Stimulated activated naive CD4-positive, alpha-beta T cell (primary cell): ENCODE data around the gene DNER.
"Not testable (repeated sequence)": the region's sequence is repeated elsewhere in the genome, so short reads cannot be mapped to it uniquely, and the experiment has no call there.

Experiments
- DNase-seq, 6 experiments: peaks; one replicate each; lab custom pipeline; 2025; lab: John Stamatoyannopoulos, UW

DNER gene, protein sequence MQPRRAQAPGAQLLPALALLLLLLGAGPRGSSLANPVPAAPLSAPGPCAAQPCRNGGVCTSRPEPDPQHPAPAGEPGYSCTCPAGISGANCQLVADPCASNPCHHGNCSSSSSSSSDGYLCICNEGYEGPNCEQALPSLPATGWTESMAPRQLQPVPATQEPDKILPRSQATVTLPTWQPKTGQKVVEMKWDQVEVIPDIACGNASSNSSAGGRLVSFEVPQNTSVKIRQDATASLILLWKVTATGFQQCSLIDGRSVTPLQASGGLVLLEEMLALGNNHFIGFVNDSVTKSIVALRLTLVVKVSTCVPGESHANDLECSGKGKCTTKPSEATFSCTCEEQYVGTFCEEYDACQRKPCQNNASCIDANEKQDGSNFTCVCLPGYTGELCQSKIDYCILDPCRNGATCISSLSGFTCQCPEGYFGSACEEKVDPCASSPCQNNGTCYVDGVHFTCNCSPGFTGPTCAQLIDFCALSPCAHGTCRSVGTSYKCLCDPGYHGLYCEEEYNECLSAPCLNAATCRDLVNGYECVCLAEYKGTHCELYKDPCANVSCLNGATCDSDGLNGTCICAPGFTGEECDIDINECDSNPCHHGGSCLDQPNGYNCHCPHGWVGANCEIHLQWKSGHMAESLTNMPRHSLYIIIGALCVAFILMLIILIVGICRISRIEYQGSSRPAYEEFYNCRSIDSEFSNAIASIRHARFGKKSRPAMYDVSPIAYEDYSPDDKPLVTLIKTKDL

GRCh38 chr2:229714080-229714735 is at the start of gene DNER:
TSS of gene DNER (minus strand) at chr2:229714555. CDS start at chr2:229714423, 132 bp downstream.
- DNase-seq = peak in 3 of 6 experiments; percentile 16 to 37 (median 31)

DNA sequence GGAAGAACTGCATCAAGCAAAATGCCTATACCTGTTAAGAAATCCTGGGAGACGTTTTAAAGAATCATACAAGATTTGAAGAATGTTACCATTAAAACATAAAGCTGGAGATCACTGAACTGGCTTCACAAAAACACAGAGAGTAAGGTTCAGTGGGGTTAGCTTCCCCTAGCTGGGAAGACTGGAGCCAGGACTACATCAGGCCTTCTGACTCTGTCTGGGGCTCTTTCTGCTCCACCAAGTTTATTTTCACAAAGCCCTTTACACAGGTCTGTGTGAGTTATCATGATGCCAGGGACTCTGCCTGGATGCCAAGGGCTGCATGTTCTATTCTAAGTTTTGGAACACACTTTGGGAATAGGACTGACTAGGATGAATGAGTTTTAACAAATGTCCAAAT is 47.3 kb upstream of the DNER start:
- DNase-seq = no peak

DNA sequence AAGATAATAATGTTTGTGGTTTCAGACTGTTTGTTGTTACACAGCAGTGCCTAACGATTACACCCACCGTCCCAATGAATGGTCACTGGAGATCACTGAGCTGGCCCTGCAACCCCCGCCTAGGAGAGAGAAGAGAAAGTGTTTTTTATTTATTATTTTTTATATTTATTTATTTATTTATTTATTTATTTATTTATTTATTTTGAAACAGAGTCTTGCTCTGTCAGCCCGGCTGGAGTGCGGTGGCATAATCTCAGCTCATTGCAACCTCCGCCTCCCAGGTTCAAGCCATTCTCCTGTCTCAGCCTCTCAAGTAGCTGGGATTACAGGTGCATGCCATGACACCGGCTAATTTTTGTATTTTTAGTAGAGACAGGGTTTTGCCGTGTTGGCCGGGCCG is 43.1 kb upstream of the DNER start:
- DNase-seq = not testable (repeated sequence)

- DNase-seq = no peak
These were observed 38.8 kb upstream of the DNER start for GRCh38 chr2:229752970-229753729.

- DNase-seq = no peak
These were observed 35.4 kb upstream of the DNER start for GRCh38 chr2:229749779-229750178.

- no peak for DNase-seq
These were observed 34.6 kb upstream of the DNER start for GRCh38 chr2:229748950-229749349.

DNA sequence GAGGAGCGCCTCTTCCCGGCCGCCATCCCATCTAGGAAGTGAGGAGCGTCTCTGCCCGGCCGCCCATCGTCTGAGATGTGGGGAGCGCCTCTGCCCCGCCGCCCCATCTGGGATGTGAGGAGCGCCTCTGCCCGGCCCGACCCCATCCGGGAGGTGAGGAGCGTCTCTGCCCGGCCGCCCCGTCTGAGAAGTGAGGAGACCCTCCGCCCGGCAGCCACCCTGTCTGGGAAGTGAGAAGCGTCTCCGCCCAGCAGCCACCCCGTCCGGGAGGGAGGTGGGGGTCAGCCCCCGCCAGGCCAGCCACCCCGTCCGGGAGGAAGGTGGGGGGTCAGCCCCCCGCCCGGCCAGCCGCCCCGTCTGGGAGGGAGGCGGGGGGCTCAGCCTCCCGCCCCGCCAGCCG is 28.3 kb upstream of the DNER start:
- not testable (repeated sequence) for DNase-seq

DNA sequence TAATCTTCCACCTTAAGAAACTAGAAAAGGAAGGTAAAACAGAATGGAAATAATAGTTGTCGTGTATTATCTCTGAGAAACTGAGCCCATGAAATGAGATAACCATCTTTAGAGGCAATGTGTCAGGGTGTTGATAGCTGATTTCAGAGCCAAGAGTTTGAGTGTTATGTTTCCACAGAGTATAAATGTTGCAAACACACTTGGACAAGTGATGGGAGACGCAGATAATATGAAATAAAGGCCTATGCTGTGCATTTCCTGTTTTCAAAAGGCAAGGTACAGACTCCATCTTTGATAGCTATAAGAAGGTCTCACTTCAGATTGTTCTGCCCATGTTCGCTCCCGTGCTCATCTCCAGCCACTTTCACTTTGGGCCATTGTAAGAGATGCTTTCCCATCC is 25.9 kb upstream of the DNER start:
- no peak for DNase-seq

DNA sequence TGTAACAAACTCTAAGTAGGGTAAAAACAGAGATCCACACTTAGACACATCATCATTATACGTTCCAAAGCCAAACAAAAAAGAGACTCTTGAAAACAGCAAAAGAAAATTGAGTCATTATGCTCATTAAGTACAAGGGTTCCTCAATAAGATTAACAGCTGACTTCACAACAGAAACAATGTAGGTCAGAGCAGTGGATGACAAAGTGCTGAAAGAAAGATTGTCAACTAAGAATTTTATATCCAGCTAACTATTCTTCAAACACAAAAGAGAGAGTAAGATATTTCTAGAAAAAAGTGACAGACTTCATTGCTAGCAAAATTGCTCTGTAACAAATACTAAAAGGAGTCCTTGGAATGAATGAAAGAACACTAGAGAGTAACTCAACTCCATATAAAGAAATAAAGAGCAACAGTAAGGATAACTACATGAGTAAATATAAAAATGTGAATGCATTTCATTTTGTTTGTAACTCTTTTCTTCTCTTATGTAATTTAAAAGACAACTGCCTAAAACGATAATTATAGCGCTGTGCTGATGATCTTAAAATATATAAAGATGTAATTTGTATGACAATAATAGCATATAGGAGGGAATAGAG is 23.8 kb upstream of the DNER start:
- no peak for DNase-seq

DNA sequence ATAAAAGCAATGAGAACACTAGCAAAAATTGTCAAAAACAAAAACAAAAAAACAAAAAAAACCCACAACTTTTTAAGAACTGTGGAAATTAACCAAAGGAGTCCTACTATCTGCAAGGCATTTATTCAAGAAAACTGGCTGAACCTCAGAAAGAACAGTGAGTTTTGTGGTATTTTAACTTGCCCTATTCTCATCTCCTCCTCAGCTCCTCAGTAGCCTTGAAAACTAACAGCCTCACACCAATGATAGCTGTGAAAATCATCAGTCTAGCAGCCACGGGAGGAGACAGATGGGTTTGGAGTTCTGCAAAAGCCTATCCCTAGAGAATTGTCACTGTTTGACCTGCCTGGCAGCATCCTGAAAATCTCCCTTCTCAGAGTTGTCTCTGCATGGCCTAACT is 20.1 kb upstream of the DNER start:
- DNase-seq = no peak

DNA sequence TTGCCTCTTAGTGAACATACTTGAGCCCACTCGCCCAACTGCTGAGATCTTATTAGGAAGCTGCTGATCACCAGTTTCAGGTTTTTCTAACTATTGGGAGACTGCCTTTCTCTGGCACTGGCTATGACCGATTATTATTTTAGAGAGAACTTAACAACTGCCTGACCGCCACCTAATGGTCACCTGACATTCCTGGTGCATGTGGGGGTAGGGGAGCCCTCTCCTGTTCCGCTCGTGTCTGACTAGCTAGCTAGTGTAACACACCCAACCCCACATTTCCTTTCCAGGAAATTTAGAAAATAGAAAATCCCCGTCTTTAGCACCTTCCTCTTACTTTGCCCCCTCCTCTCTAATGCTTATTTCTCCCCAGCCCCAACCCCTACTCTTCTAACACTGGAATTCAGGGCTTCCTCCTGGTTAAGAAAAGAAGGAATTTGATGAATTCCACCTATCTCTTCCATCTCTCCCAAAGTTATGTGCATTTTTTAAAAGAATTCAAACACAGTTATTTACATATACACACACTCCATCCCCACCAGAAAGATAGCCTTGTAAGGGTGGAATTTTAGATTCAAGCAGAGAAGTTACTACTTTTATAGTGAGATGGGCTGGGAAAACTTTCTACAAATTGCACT is 19.4 kb upstream of the DNER start:
- no peak for DNase-seq

GRCh38 chr2:229732897-229733296 is 18.5 kb upstream of the DNER start:
- DNase-seq = no peak

GRCh38 chr2:229731916-229732315 is 17.6 kb upstream of the DNER start:
- no peak for DNase-seq

GRCh38 chr2:229731363-229731762 is 17.0 kb upstream of the DNER start:
- DNase-seq = no peak

GRCh38 chr2:229728370-229728769 is 14.0 kb upstream of the DNER start:
- DNase-seq = no peak

DNA sequence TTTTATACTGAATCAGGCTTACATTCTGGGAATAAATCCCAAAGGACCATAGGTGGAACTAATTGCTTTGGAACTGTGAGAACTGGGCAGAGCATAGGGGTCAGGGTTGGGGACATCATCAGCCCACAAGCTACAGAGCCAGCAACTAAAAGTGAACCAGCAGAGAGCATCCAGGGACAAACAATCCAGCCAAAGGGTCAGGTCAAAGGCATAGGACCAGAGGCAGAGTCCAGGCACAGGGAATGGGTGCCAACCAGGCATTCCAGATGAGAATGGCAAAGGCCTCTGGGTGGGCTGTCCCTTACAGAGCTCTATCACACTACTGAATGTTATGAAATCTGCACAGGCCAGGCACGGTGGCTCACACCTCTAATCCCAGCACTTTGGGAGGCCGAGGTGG is 12.3 kb upstream of the DNER start:
- no peak for DNase-seq

DNA sequence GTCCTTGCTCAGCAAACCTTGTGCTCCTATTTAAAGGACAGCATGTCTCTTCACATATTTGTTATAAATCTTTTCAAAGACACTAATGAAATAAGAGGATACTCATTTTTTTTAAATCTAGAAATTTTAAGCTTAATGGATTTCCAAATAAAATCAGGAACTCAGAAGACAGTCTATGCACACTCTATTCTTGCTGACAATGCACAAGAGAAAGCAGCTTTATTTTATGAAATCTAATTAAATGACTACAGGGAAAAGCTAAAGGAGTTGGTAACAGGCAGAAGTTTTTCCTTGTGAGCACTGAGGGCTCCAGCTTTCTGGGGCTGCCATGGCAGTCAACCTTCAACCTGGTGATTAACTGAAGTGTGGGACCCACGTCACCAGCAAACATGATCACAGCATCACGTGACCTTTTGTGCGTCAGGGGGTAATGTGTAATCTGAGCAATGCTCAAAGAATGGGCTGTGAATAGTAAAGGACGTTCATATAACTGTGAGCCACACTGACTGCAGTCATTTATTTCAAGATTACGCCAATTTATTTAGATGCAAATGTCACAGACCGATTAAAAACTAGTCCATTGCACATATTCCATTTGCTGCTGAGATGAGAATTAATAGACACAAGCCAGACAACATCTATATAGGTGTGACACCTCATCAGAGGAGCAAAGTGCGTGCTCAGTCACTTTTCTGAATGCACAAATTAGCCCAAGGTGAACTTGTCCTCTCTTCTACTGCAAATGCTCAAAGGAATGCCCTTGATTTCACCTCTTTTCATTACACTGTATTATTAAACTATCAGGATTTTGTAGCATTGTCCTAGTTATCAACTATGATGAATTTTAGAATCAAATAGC is 11.6 kb upstream of the DNER start:
- no peak for DNase-seq

DNA sequence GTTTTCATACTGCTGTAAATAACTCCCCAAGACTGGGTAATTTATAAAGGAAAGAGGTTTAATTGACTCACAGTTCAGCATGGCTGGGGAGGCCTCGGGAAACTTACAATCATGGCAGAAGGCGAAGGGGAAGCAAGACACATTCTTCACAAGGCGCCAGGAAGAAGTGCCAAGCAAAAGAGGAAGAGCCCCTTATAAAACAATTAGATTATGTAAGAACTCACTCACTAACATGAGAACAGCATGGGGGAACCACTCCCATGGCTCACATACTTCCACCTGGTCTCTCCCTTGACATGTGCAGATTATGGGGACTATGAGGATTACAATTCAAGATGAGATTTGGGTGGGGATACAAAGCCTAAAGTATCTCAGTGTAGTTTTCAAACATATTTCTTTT is 8.8 kb upstream of the DNER start:
- DNase-seq = not testable (repeated sequence)

DNA sequence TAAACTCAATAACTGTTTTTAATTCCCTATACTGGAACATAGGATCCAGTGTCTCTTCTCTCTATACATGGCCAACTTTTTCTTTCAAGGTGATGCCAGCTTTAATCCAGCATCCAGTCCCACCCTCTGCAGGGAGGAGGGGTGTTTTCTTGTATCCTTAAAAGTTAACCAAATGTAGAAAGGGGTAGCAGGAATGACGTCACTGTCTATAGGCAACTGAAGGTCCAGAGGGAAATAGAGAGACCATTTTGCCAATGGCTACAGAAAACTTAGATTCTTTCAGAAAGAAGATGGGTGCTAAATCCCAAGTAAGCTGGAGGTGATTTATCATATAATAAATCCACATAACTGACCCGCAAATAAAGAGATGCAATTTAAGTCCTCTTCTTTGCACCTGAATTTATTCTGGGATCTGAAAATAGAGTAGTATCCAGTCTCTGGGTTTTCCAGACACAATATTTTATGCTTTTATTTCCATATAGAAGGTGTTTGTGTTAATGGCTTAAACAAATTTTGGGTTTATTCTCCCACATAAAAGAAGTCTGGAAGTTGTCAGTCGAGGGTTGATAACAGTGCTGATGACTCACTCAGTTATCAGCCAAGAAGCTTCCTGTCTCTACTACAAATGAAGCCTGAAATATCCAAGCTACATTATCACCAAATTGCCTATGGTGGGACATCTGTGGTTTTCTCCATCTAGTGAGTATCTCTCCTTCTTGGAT is 5.7 kb upstream of the DNER start:
- DNase-seq = no peak

- DNase-seq = no peak
These were observed 3.7 kb upstream of the DNER start for GRCh38 chr2:229718057-229718456.
